ENCODE measurements around the gene SPDYE3.
"Not testable (repeated sequence)": the region's sequence is repeated elsewhere in the genome, so short reads cannot be mapped to it uniquely, and the experiment has no call there.

SPDYE3 gene

DNA sequence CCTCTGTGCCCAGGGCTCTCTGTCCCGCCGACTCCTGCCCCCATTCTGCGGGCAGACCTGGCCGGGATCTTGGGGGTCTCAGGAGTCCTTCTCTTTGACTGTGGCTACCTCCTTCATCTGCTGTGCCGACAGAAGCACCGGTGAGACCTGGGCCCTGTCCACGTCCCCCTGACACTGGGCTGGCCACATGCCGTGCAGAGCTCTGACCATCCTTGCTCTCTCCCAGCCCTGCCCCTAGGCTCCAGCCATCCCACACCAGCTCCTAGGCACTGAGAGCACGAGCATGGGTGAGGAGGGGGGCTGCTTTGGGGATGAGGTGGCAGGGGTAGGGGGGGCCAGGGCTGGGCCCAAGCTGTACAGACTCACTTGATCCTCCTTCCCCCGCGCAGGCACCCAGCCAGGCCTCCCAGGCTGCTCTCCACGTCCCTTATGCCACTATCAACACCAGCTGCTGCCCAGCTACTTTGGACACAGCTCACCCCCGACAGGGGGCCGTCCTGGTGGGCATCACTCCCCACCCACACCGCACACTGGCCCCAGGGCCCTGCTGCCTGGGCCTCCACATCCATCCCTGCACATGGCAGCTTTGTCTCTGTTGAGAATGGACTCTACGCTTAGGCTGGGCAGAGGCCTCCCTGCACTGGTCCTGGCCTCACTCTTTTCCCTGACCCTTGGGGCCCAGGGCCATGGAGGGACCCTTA is 45.6 kb downstream of the SPDYE3 start:
- DNase-seq = no peak

GRCh38 chr7:100353685-100354330 is 46.3 kb downstream of the SPDYE3 start:
- peak; percentile 49 for DNase-seq

DNA sequence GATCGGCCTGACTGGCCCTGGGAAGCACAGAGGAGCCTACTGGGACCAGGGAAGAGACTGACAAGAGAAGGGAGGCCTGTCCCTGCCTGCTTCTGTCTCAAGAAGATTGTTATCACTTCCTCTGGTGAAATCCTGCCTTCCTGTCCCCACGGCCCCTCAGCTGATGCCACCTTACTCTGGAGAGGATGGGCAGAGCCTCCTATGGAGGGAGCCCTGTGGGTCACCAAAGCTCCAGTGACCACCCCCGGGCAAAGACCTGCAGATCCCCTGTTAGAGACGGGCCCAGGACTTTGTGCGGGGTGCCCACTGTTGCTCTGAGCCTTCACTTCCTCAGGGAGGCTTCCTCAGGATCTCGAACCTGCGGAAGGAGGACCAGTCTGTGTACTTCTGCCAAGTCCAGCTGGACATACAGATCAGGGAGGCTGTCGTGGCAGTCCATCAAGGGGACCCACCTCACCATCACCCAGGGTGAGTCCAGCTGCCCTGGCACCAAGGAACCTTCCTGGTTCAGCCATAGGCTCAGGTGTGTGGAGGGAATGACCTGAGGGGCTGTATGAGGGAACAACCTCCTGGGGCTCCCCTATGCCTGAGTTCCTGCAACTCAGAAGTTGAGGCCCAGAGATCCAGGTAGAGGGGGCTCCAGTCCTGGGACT is 49.0 kb downstream of the SPDYE3 start:
- DNase-seq = no peak

- no peak for DNase-seq
Observed at GRCh38 chr7:100357131-100357561, 49.6 kb downstream of the SPDYE3 start.

- no peak for DNase-seq
Observed at GRCh38 chr7:100358027-100358856, 50.7 kb downstream of the SPDYE3 start, which contains the start of gene PILRB. Gene PILRB, plus strand, starts transcription at chr7:100358117. Its CDS starts 186 bp downstream, at chr7:100358303.

DNA sequence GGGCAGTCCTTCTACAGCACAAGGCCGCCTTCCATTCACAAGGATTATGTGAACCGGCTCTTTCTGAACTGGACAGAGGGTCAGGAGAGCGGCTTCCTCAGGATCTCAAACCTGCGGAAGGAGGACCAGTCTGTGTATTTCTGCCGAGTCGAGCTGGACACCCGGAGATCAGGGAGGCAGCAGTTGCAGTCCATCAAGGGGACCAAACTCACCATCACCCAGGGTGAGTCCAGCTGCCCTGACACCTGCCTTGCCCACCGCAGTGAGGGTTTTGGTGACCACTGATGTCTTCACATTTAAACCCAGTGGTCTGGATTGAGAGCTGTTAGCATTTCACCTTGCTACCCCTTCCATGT is 51.3 kb downstream of the SPDYE3 start:
- no peak for DNase-seq

- no peak for DNase-seq
Observed at GRCh38 chr7:100360135-100360854, 52.8 kb downstream of the SPDYE3 start.

DNA sequence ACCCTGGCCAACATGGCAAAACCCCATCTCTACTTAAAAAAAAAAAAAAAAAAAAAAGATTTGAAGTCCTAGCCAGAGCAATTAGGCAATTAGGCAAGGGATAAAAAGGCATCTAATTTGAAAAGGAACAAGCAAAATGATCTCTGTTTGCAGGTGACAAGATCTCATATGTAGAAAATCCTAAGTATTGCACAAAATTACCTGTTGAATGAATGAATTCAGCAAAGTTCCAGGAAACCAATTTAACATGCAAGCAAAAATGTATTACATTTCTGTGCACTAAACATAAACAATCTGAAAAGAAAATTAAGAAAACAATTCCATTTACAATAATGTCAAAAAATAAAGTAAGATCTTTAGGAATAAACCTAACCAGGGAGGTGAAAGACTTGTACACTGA is 55.6 kb downstream of the SPDYE3 start:
- no peak for DNase-seq

GRCh38 chr7:100363797-100364196 is 56.3 kb downstream of the SPDYE3 start:
- DNase-seq = not testable (repeated sequence)

GRCh38 chr7:100364480-100364879 is 57.0 kb downstream of the SPDYE3 start:
- no peak for DNase-seq

- not testable (repeated sequence) for DNase-seq
Observed at GRCh38 chr7:100365998-100366367, 58.5 kb downstream of the SPDYE3 start.

- DNase-seq = no peak
Observed at GRCh38 chr7:100366411-100367250, 59.1 kb downstream of the SPDYE3 start.

- no peak for DNase-seq
Observed at GRCh38 chr7:100367251-100367620, 59.7 kb downstream of the SPDYE3 start.

GRCh38 chr7:100367676-100368613 is 60.4 kb downstream of the SPDYE3 start:
- DNase-seq = no peak

DNA sequence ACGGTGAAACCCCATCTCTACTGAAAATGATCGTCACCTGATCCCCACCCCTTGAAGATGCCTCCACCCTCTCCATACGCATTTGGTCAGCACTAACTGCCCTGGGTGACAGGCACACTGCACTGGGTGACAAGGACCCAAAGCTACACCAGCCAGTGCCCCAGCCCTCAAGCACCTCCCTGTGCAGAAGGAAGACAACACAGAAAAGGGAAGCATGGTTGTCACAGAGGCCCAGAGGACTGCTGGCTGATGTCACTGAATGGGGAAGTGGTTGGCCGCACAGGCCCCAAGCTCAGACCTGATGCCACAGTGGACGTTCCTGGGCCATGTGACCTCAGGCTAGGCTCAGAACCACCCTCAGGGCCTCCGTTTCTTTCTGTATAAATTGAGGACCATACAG is 61.6 kb downstream of the SPDYE3 start:
- DNase-seq = peak; percentile 47

- DNase-seq = no peak
Observed at GRCh38 chr7:100370303-100370702, 62.8 kb downstream of the SPDYE3 start.

GRCh38 chr7:100370746-100371145 is 63.2 kb downstream of the SPDYE3 start:
- DNase-seq = no peak

- DNase-seq = no peak
Observed at GRCh38 chr7:100371561-100372171, 64.2 kb downstream of the SPDYE3 start.

All from CD4-positive, alpha-beta T cell treated with Interleukin-10 for 1 hour (primary cell).